ENCODE measurements around the gene FAM131B. TPM values are rescaled to one million over a fixed set of nuclear protein-coding genes. Genes with fewer than 3 reads are reported as not detected.

FAM131B gene
- total and polyA plus RNA-seq, 12 donors, result 0.10 to 1.7 (median 0.36) TPM

DNA sequence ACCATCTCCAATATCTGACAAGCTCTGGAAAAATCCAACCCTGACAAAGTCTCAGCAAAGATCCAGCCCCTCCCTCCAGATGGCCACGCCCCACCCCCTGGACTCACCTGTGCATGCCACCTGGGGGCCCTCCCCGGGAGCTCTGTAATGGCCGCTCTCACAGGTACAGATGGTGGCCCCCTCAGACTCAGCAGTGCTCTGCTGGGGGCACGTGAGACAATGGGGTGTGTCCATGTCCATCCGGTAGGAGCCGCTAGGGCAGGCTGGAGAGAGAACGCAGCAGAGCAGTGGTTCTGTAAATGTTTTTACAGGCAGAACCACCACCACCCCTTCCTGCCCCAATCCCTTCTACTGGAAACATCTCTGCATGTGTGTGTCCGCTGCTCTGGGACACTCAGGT, 36.6 kb upstream of the FAM131B start:
- H3K9me3 ChIP-seq (replicated peaks in 1 of 3), result no peaks in the 10 kb centered on the region
- WGBS, 4 donors, result 86 to 96% (median 91%) methylated on average over 1 to 8 of the region's 8 CpGs
- no peak for TF ChIP-seq POLR2A (IDR thresholded peaks at IDR 0.05)
- TF ChIP-seq, protein P1, sequence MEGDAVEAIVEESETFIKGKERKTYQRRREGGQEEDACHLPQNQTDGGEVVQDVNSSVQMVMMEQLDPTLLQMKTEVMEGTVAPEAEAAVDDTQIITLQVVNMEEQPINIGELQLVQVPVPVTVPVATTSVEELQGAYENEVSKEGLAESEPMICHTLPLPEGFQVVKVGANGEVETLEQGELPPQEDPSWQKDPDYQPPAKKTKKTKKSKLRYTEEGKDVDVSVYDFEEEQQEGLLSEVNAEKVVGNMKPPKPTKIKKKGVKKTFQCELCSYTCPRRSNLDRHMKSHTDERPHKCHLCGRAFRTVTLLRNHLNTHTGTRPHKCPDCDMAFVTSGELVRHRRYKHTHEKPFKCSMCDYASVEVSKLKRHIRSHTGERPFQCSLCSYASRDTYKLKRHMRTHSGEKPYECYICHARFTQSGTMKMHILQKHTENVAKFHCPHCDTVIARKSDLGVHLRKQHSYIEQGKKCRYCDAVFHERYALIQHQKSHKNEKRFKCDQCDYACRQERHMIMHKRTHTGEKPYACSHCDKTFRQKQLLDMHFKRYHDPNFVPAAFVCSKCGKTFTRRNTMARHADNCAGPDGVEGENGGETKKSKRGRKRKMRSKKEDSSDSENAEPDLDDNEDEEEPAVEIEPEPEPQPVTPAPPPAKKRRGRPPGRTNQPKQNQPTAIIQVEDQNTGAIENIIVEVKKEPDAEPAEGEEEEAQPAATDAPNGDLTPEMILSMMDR (IDR thresholded peaks at IDR 0.05), result no peak
- no peak overlapping the region for H3K27ac ChIP-seq
- H3K4me3 ChIP-seq, result no peak overlapping the region
- DNase-seq, result peak in 1 of 7 donors; percentile 47
- H3K36me3 ChIP-seq (replicated peaks in 1 of 2), result no peaks in the 10 kb centered on the region
- intact Hi-C loops (cut with DNase I), result no loop called here
- peaks cover 11 to 12% of the 10 kb centered on the region in 2 donors for H3K4me1 ChIP-seq (replicated peaks in 1 of 2)
- no peaks in the 10 kb centered on the region for H3K27me3 ChIP-seq

DNA sequence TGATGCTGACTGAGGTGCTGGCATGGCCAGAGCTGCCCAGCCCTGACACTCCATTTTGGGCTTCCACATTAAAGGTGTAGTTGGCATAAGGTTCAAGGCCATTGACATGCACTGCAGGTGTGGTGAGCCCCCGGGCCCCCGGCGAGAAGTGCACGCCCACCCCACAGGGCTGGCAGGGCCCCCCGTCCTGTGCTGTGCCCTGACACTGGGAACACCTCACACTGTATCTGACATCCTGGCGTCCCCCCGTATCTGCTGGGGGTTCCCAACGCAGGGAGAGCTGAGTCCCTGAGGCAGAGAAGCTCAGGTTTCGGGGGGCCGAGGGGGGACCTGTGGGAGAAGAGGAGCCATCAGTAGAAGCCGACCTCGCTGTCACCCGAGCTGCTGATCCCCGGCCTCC, 36.1 kb upstream of the FAM131B start:
- TF ChIP-seq, protein P1 (IDR thresholded peaks at IDR 0.05), result no peak
- TF ChIP-seq POLR2A (IDR thresholded peaks at IDR 0.05), result no peak
- Histone ChIP-seq H3K27me3 (no peaks in the 10 kb centered on the region), H3K4me1 (replicated peaks in 1 of 2) (peaks cover 11 to 12% of the 10 kb centered on the region in 2 donors), H3K4me3 (no peak overlapping the region), H3K36me3 (replicated peaks in 1 of 2) (no peaks in the 10 kb centered on the region), H3K27ac (no peak overlapping the region), H3K9me3 (replicated peaks in 1 of 3) (no peaks in the 10 kb centered on the region)
- WGBS, 4 donors, result 85 to 92% (median 90%) methylated on average over 7 to 14 of the region's 14 CpGs
- intact Hi-C loops (cut with DNase I), result no loop called here
- peak in 1 of 7 donors; percentile 24 for DNase-seq

DNA sequence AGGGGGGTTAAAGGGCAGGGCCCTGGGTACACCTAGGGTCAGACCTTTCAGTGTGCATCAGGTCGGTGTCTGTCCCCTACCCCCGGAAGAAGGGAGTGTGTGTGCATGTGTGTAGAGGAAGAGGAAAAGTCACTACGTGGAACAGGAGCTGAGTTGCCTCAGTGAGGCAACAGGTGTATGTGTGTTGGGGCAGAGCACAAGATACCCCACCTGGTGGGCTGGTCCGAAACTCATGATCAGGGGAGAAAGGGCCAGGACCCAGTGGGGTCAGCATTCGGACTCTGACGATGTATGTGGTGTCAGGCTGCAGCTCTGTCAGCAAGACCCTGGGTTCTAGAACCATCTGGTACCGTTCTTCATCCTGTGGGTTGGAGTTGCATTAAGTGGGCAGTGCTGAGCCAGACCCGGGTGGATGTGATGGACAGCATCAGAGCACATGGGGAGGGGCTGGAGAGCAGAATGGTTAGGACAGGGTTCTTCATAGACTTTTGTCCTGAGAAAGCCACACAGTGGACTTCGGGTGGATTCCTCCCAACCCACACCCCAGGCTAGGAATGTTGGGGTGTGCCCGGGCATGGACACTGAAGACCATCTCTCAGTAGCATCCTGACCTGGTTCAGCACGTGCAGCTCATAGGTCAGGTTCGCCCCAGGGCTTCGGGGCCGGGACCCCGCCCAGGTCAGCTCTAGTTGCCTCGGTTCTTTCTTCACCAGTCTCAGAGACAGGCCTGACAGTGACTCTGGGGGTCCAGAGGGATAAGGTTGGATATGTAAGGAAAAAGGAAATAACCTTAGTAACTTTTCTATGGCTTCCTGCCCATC, 35.4 kb upstream of the FAM131B start:
- H3K4me3 ChIP-seq, result no peak overlapping the region
- TF ChIP-seq, protein P1 (IDR thresholded peaks at IDR 0.05), result no peak
- TF ChIP-seq POLR2A (IDR thresholded peaks at IDR 0.05), result no peak
- H3K4me1 ChIP-seq (replicated peaks in 1 of 2), result peaks cover 11 to 16% of the 10 kb centered on the region in 2 donors
- 87 to 90% (median 89%) methylated on average over 13 to 16 of the region's 16 CpGs for WGBS, 4 donors
- no peaks in the 10 kb centered on the region for H3K27me3 ChIP-seq
- H3K9me3 ChIP-seq (replicated peaks in 1 of 3), result no peaks in the 10 kb centered on the region
- intact Hi-C loops (cut with DNase I), result no loop called here
- DNase-seq, result peak in 1 of 7 donors; percentile 42
- H3K36me3 ChIP-seq (replicated peaks in 1 of 2), result no peaks in the 10 kb centered on the region
- H3K27ac ChIP-seq, result no peak overlapping the region

DNA sequence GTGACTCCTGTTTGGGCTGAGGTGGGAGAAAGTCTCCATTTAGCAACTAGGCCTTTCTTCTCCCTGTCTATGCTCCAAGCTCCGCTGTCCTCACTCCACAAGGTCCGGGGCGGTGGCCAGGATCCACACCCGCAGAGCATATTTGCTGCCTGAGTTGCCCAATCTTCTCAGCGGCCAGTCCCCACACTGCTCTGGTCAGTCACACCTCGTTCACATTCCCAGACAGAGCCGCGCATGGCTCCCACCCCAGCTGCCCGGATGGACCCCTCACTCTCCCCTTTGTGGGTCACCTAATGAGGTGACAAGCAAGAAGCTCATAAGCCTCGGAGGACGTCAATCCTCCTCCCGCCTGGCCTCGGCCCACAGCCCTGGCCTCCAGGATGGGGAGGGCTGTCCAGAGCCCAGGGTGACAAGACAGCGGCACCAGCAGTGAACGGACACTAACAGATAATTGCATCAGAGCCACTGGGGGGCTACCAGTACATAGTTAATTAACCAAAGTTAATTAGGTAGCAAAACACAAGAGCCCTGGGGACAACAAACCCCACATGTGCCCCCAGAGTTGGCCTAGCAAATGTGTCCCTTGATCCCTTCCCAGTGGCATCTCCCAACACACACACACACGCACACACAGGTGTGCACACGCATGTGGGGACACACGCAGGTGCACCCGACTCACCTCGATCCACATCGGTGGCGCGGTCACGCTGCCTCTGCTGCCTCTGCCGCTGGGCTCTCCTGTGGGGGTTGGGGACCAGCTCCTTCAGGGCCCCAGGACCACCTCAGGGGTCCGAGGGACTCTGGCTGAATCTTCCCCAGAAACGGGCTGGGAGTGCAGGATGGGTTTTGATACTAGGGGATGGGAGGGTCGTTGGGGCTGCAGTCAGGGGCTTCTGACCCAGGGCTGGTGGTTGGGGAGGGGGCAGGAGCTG, 34.4 kb upstream of the FAM131B start:
- H3K4me1 ChIP-seq (replicated peaks in 1 of 2), result peaks cover 11 to 20% of the 10 kb centered on the region in 2 donors
- peak in 1 of 7 donors; percentile 42 for DNase-seq
- H3K27ac ChIP-seq, result no peak overlapping the region
- WGBS, 4 donors, result 86 to 92% (median 87%) methylated on average over 21 to 28 of the region's 28 CpGs
- no peaks in the 10 kb centered on the region for H3K27me3 ChIP-seq
- no peak overlapping the region for H3K4me3 ChIP-seq
- TF ChIP-seq, protein P1 (IDR thresholded peaks at IDR 0.05), result no peak
- no peak for TF ChIP-seq POLR2A (IDR thresholded peaks at IDR 0.05)
- intact Hi-C loops (cut with DNase I), result no loop called here
- H3K36me3 ChIP-seq (replicated peaks in 1 of 2), result no peaks in the 10 kb centered on the region
- H3K9me3 ChIP-seq (replicated peaks in 1 of 3), result no peaks in the 10 kb centered on the region

All from adrenal gland (tissue), 12 donors.